Stomach (tissue), 9 donors: Measurements from ENCODE around the gene NISCH. TPM values are rescaled to one million over a fixed set of nuclear protein-coding genes. Genes with fewer than 3 reads are reported as not detected.

Experiments used
- DNase-seq, 2 donors: peaks; one replicate each; pipeline versions ENCODE4 v3.0.0 to v3.0.0-alpha.2; 2013 to 2019
- H3K27ac ChIP-seq, 5 donors: fragments of 200-600 bp in 4 of 5; sonication (generic) in 4 of 5; one replicate each; pipeline ENCODE4 v1.5.1; 2013 to 2019; ENCODE audit warnings: mild to moderate bottlenecking in 1 of 5, moderate library complexity in 1 of 5
- H3K27me3 ChIP-seq, 3 donors: fragments of 200-600 bp; sonication (generic); one replicate each; pipeline ENCODE4 v1.5.1; 2017 to 2019; ENCODE audit warnings: mixed run types in 1 of 3
- H3K36me3 ChIP-seq, 4 donors: fragments of 200-600 bp; sonication (generic); 1 replicate in 3 of 4; 2 replicates in 1 of 4; pipeline ENCODE4 v1.5.1; 2016 to 2019
- H3K4me1 ChIP-seq, 4 donors: fragments of 200-600 bp; sonication (generic); one replicate each; pipeline ENCODE4 v1.5.1; 2016 to 2019
- H3K4me3 ChIP-seq, 4 donors: fragments of 200-600 bp; sonication (generic) in 3 of 4; one replicate each; pipeline ENCODE4 v1.5.1; 2016 to 2019; ENCODE audit warnings: mild to moderate bottlenecking in 1 of 4
- H3K9me3 ChIP-seq, 4 donors: fragments of 200-600 bp; sonication (generic); one replicate each; pipeline ENCODE4 v1.5.1; 2016 to 2019
- CTCF ChIP-seq, 7 experiments: fragments of 450-650 bp in 4 of 7; fragments of 200-600 bp in 3 of 7; sonication (generic) in 3 of 7; IDR thresholded peaks; one replicate each; pipeline ENCODE4 v1.5.1; 2016 to 2019; ENCODE audit warnings: antibody characterized with exemption in 7 of 7, control low read depth in 2 of 7, mild to moderate bottlenecking in 1 of 7
- EP300 ChIP-seq: sonication (generic); formaldehyde crosslinking; IDR thresholded peaks from one replicate; pipeline ENCODE4 v1.6.1; 2017; ENCODE audit warnings: antibody characterized with exemption
- POLR2A ChIP-seq, 4 donors: fragments of 450-650 bp; IDR thresholded peaks; one replicate each; pipeline ENCODE4 v1.6.1; 2016; ENCODE audit warnings: antibody characterized with exemption in 4 of 4, control low read depth in 2 of 4, mild to moderate bottlenecking in 1 of 4, moderate library complexity in 1 of 4
- POLR2AphosphoS5 ChIP-seq, 3 donors: sonication (generic); formaldehyde crosslinking; IDR thresholded peaks; one replicate each; pipeline ENCODE4 v1.6.1; 2016; ENCODE audit warnings: antibody characterized with exemption in 3 of 3
- WGBS, 5 donors: extraction: QIAGEN DNeasy Blood & Tissue Kit in 3 of 5; methylation state at CpG; one replicate each; pipeline versions ENCODE4 v1.1.5 to v1.1.7; 2013 to 2018; 5-methylcytosine and 5-hydroxymethylcytosine counted together
- intact Hi-C: fragments of 100-400 bp; cut with DNase I; formaldehyde crosslinking; loops from one replicate; pipeline ENCODE4 v1.15.1; 2023; ENCODE audit warnings: low total_unique reads
- polyA plus RNA-seq, 3 donors: library from polyadenylated mRNA; stranded (reverse); fragments of 200-250 nt; gene quantifications; one replicate each; pipeline ENCODE4 v1.2.3, GENCODE V29; 2013
- total RNA-seq, 5 donors: library from RNA; depleted of rRNA; stranded (reverse); fragments of >200 nt; gene quantifications; one replicate each; pipeline versions ENCODE4 v1.1.0 to v1.2.3, GENCODE V29; 2014 to 2016
- donor health status: healthy with polysubstance abuse.
- donor health status: Bipolar disorder and iron deficiency.
- donor health status: healthy.

NISCH gene
- total and polyA plus RNA-seq, 8 donors, result 18.3 to 456 (median 69.9) TPM

- Histone ChIP-seq H3K27me3 (no peaks in the 10 kb centered on the region), H3K27ac (no peak overlapping the region), H3K4me3 (no peak overlapping the region), H3K4me1 (peaks cover 0 to 23% (median 17%) of the 10 kb centered on the region in 4 donors), H3K36me3 (peaks cover 0 to 81% (median 49%) of the 10 kb centered on the region in 4 donors), H3K9me3 (no peaks in the 10 kb centered on the region)
- no peak for TF ChIP-seq POLR2AphosphoS5 (IDR thresholded peaks at IDR 0.05)
- no peak for TF ChIP-seq EP300
- no peak for TF ChIP-seq POLR2A (IDR thresholded peaks at IDR 0.05)
- TF ChIP-seq CTCF (IDR thresholded peaks at IDR 0.05), result no peak
- DNase-seq, result no peak
- intact Hi-C loops, result no loop called here
- WGBS, 5 donors, result 92 to 96% (median 94%) methylated on average over 12 to 26 of the region's 26 CpGs
Observed at GRCh38 chr3:52523386-52524257, 68.2 kb downstream of the NISCH start.

GRCh38 chr3:52524258-52524751 lies 68.9 kb downstream of the NISCH start:
- WGBS, 5 donors, result 91 to 98% (median 95%) methylated on average over 18 of the region's 18 CpGs
- Histone ChIP-seq H3K9me3 (no peaks in the 10 kb centered on the region), H3K4me3 (no peak overlapping the region), H3K27me3 (no peaks in the 10 kb centered on the region), H3K36me3 (peaks cover 0 to 83% (median 54%) of the 10 kb centered on the region in 4 donors), H3K27ac (peak overlapping the region in 2 of 5 donors; percentile 28 to 60), H3K4me1 (peaks cover 0 to 17% (median 13%) of the 10 kb centered on the region in 4 donors)
- intact Hi-C loops, result no loop called here
- TF ChIP-seq POLR2AphosphoS5 (IDR thresholded peaks at IDR 0.05) (no peak), POLR2A (IDR thresholded peaks at IDR 0.05) (no peak), CTCF (IDR thresholded peaks at IDR 0.05) (no peak), EP300 (no peak)
- no peak for DNase-seq

GRCh38 chr3:52524752-52525679 lies 69.6 kb downstream of the NISCH start:
- H3K4me3 ChIP-seq, result no peak overlapping the region
- no peaks in the 10 kb centered on the region for H3K9me3 ChIP-seq
- no peaks in the 10 kb centered on the region for H3K27me3 ChIP-seq
- intact Hi-C loops, result no loop called here
- peaks cover 0 to 78% (median 54%) of the 10 kb centered on the region in 4 donors for H3K36me3 ChIP-seq
- H3K4me1 ChIP-seq, result peaks cover 0 to 24% (median 14%) of the 10 kb centered on the region in 4 donors
- WGBS, 5 donors, result 63 to 74% (median 70%) methylated on average over 11 to 34 of the region's 34 CpGs
- peak overlapping the region in 4 of 5 donors; percentile 28 to 60 (median 42) for H3K27ac ChIP-seq
- TF ChIP-seq CTCF (IDR thresholded peaks at IDR 0.05) (no peak), EP300 (no peak), POLR2AphosphoS5 (IDR thresholded peaks at IDR 0.05) (no peak), POLR2A (IDR thresholded peaks at IDR 0.05) (no peak)
- peak in 1 of 2 donors; percentile 77 for DNase-seq
